MM.1S (cell line): ENCODE data around the gene ARHGEF40.

ENCODE experiments used
- DNase-seq: peaks from one replicate; pipeline ENCODE4 v3.0.0-alpha.2; 2015
- H2AFZ ChIP-seq: fragments of 300-600 bp; sonication (generic); 2 replicates; pipeline ENCODE4 v1.6.0; 2016; ENCODE audit warnings: antibody characterized with exemption, low read length
- H3F3A ChIP-seq: fragments of 300-600 bp; sonication (generic); 2 replicates; pipeline ENCODE4 v1.6.1; 2016; ENCODE audit warnings: mild to moderate bottlenecking, antibody characterized with exemption, low read length, moderate library complexity, mixed read lengths; ENCODE audit not compliant: insufficient read depth
- H3K27ac ChIP-seq: fragments of 300-600 bp; sonication (generic); 2 replicates; pipeline ENCODE4 v1.5.1; 2016; ENCODE audit warnings: mild to moderate bottlenecking, low read length
- H3K27me3 ChIP-seq: fragments of 300-600 bp; sonication (generic); replicated peaks from 2 replicates; pipeline ENCODE4 v1.6.0; 2016; ENCODE audit warnings: low read length; ENCODE audit not compliant: insufficient read depth
- H3K36me3 ChIP-seq: fragments of 300-600 bp; sonication (generic); replicated peaks from 2 replicates; pipeline ENCODE4 v1.6.1; 2016; ENCODE audit warnings: mild to moderate bottlenecking, low read length, mixed read lengths; ENCODE audit not compliant: insufficient read depth
- H3K4me1 ChIP-seq: fragments of 300-600 bp; sonication (generic); 2 replicates; pipeline ENCODE4 v1.6.1; 2016; ENCODE audit warnings: low read length, mixed read lengths
- H3K4me2 ChIP-seq: fragments of 300-600 bp; sonication (generic); 2 replicates; pipeline ENCODE4 v1.6.0; 2016; ENCODE audit warnings: low read depth, low read length
- H3K4me3 ChIP-seq: fragments of 300-600 bp; sonication (generic); 2 replicates; pipeline ENCODE4 v1.5.1; 2016; ENCODE audit warnings: low read length, mixed read lengths
- H3K79me2 ChIP-seq: fragments of 300-600 bp; sonication (generic); 2 replicates; pipeline ENCODE4 v1.6.1; 2016; ENCODE audit warnings: mixed run types, low read length, mixed read lengths
- H3K9ac ChIP-seq: fragments of 300-600 bp; sonication (generic); 2 replicates; pipeline ENCODE4 v1.6.1; 2016; ENCODE audit warnings: low read length, mixed read lengths
- H3K9me2 ChIP-seq: fragments of 300-600 bp; sonication (generic); replicated peaks from 2 replicates; pipeline ENCODE4 v1.6.1; 2016; ENCODE audit warnings: mild to moderate bottlenecking, low read length, mixed read lengths; ENCODE audit not compliant: insufficient read depth
- H3K9me3 ChIP-seq: fragments of 300-600 bp; sonication (generic); replicated peaks from 2 replicates; pipeline ENCODE4 v1.6.1; 2016; ENCODE audit warnings: mild to moderate bottlenecking, low read length, mixed read lengths; ENCODE audit not compliant: insufficient read depth
- H4K20me1 ChIP-seq: fragments of 300-600 bp; sonication (generic); 2 replicates; pipeline ENCODE4 v1.6.1; 2016; ENCODE audit warnings: mild to moderate bottlenecking, low read length, moderate library complexity, mixed read lengths; ENCODE audit not compliant: insufficient read depth
- EZH2 ChIP-seq: fragments of 300-600 bp; sonication (generic); optimal IDR thresholded peaks from 2 replicates; pipeline ENCODE3; 2017; ENCODE audit warnings: low read depth, mild to moderate bottlenecking, antibody characterized with exemption, low read length, mixed read lengths
- EZH2phosphoT487 ChIP-seq: fragments of 300-600 bp; sonication (generic); IDR thresholded peaks from 2 replicates; pipeline ENCODE4 v1.6.1; 2018; ENCODE audit warnings: antibody characterized with exemption, low read length
- TF ChIP-seq, protein P1 (sequence below): fragments of 300-600 bp; sonication (generic); IDR thresholded peaks from 2 replicates; pipeline ENCODE4 v1.5.1; 2016; ENCODE audit warnings: antibody characterized with exemption, low read length, mixed read lengths

ARHGEF40 gene

DNA sequence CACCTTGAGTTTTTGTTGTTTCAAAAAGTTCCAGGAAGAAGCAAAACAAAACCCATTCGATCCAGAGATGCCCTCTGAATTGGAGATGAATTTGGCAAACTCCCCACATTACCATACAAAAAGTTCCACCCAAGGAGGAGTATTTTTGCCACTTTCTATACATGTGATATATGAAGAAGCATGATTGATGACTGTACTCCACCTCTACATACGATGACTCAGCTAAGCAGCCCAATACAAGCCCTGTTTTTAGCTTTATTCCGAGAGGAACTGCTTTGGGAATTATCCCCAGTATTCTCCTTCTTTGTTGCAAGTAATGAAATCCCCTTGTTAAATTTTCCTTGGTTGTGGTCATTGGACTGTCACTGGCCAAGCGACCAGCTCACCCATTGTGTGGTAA is 42.2 kb downstream of the ARHGEF40 start:
- H3K4me1 ChIP-seq = peaks cover 21% of the 10 kb centered on the region
- H3K4me3 ChIP-seq = no peak overlapping the region
- no peak overlapping the region for H2AFZ ChIP-seq
- no peak for DNase-seq
- no peaks in the 10 kb centered on the region for H3K36me3 ChIP-seq
- no peaks in the 10 kb centered on the region for H3K27me3 ChIP-seq
- H4K20me1 ChIP-seq = no peaks in the 10 kb centered on the region
- H3K79me2 ChIP-seq = no peaks in the 10 kb centered on the region
- TF ChIP-seq EZH2 (no peak), EZH2phosphoT487 (no peak)
- TF ChIP-seq, protein P1, sequence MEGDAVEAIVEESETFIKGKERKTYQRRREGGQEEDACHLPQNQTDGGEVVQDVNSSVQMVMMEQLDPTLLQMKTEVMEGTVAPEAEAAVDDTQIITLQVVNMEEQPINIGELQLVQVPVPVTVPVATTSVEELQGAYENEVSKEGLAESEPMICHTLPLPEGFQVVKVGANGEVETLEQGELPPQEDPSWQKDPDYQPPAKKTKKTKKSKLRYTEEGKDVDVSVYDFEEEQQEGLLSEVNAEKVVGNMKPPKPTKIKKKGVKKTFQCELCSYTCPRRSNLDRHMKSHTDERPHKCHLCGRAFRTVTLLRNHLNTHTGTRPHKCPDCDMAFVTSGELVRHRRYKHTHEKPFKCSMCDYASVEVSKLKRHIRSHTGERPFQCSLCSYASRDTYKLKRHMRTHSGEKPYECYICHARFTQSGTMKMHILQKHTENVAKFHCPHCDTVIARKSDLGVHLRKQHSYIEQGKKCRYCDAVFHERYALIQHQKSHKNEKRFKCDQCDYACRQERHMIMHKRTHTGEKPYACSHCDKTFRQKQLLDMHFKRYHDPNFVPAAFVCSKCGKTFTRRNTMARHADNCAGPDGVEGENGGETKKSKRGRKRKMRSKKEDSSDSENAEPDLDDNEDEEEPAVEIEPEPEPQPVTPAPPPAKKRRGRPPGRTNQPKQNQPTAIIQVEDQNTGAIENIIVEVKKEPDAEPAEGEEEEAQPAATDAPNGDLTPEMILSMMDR = no peak
- H3K9me2 ChIP-seq = no peaks in the 10 kb centered on the region
- no peak overlapping the region for H3K27ac ChIP-seq
- no peak overlapping the region for H3K9ac ChIP-seq
- no peak overlapping the region for H3K4me2 ChIP-seq
- no peaks in the 10 kb centered on the region for H3K9me3 ChIP-seq
- H3F3A ChIP-seq = peaks cover 9% of the 10 kb centered on the region

DNA sequence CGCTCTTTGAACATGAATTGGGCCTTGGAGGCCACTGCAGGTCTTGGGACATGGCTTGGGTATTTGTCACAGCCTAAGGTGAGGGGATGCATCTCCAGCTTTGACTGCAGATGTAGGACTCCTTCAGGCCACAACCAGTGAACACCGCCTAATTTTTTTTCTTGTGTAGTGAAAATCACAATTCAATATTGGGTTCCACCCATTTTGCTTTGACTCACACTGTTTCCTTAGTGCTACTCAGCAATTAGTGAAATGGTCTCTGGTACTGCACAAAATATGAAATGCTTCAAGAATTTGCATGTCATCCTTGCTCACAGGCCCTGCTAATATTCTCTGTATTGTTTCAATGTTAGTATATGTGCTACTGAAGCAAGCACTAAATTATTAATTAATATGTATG is 43.3 kb downstream of the ARHGEF40 start:
- no peak for DNase-seq

DNA sequence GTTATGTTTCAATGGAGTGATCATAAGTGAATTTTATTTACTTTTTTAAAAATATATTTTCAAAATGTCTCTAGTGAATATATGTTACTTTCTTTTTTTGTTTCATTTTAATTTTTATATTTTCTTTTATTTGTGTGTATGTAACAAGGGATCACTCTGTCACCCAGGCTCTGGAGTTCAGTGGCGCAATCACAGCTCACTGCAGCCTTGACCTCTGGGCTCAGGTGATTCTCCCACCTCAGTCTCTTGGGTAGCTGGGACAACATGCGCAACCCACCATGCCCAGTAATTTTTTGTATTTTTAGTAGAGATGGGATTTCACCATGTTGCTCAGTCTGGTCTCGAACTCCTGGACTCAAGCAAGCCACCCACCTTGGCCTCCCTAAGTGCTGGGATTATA is 48.8 kb downstream of the ARHGEF40 start:
- H3K4me3 ChIP-seq = no peak overlapping the region
- no peaks in the 10 kb centered on the region for H3K27me3 ChIP-seq
- H3F3A ChIP-seq = no peaks in the 10 kb centered on the region
- H3K36me3 ChIP-seq = no peaks in the 10 kb centered on the region
- no peak for DNase-seq
- 0 out of 2 replicates have a peak, but pooled peaks cover 7% of the 10 kb centered on the region for H3K4me1 ChIP-seq
- H2AFZ ChIP-seq = no peak overlapping the region
- no peak overlapping the region for H3K27ac ChIP-seq
- no peak for TF ChIP-seq EZH2phosphoT487
- H3K9me2 ChIP-seq = no peaks in the 10 kb centered on the region
- H3K9ac ChIP-seq = no peak overlapping the region
- H4K20me1 ChIP-seq = no peaks in the 10 kb centered on the region
- no peak overlapping the region for H3K4me2 ChIP-seq
- H3K79me2 ChIP-seq = no peaks in the 10 kb centered on the region
- H3K9me3 ChIP-seq = no peaks in the 10 kb centered on the region

More for the DNA sequence above, 43.3 kb downstream of the ARHGEF40 start:
- no peaks in the 10 kb centered on the region for H4K20me1 ChIP-seq
- peaks cover 9% of the 10 kb centered on the region for H3F3A ChIP-seq
- no peak overlapping the region for H3K4me3 ChIP-seq
- H3K4me1 ChIP-seq = peaks cover 16% of the 10 kb centered on the region
- no peaks in the 10 kb centered on the region for H3K9me3 ChIP-seq
- no peaks in the 10 kb centered on the region for H3K9me2 ChIP-seq
- H3K27ac ChIP-seq = no peak overlapping the region
- TF ChIP-seq, protein P1 = no peak
- no peak for TF ChIP-seq EZH2phosphoT487
- TF ChIP-seq EZH2 = no peak
- no peak overlapping the region for H2AFZ ChIP-seq
- H3K4me2 ChIP-seq = no peak overlapping the region
- H3K27me3 ChIP-seq = no peaks in the 10 kb centered on the region
- no peaks in the 10 kb centered on the region for H3K79me2 ChIP-seq
- H3K36me3 ChIP-seq = no peaks in the 10 kb centered on the region
- H3K9ac ChIP-seq = no peak overlapping the region

DNA sequence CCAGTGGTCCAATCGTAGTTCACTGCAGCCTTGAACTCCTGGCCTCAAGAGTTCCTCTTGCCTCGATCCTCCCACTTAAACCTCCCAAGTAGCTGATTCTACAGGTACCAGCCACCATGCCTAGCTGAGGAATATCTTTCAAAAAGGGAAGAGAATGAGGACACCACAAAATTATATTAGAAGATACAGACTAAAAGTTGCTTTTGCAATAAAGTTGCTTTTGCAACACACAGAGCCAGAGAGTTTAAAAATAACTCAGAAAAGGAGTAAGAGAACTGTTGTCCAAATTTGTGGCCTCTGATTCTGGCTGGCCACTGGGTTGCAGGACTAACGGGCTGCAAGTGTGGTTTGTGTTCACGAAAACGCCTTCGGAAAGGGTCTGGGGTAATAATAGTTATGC is 50.6 kb downstream of the ARHGEF40 start:
- no peak for DNase-seq
- TF ChIP-seq, protein P1 = no peak
- TF ChIP-seq EZH2phosphoT487 = no peak
- no peak for TF ChIP-seq EZH2
- Histone ChIP-seq H3K79me2 (no peaks in the 10 kb centered on the region), H3K4me2 (no peak overlapping the region), H3K27ac (no peak overlapping the region), H3K27me3 (no peaks in the 10 kb centered on the region), H3K9me2 (no peaks in the 10 kb centered on the region), H3K4me1 (0 out of 2 replicates have a peak, but pooled peaks cover 7% of the 10 kb centered on the region), H2AFZ (no peak overlapping the region), H3K9me3 (no peaks in the 10 kb centered on the region), H3K4me3 (no peak overlapping the region), H3F3A (no peaks in the 10 kb centered on the region), H3K9ac (no peak overlapping the region), H4K20me1 (no peaks in the 10 kb centered on the region), H3K36me3 (no peaks in the 10 kb centered on the region)
